Upper lobe of right lung (tissue), 1 donor: Measurements from ENCODE around the gene CYP39A1. TPM values are rescaled to one million over a fixed set of nuclear protein-coding genes. Genes with fewer than 3 reads are reported as not detected.
A peak's percentile ranks its signal among the peaks of the same experiment; 100 is the strongest.

Experiments
- ATAC-seq: fragments of 200-7000 bp; cut with Tn5 transposase; one replicate; pipeline ENCODE4 v1.9.1; 2020; ENCODE audit warnings: mild to moderate bottlenecking, moderate library complexity
- DNase-seq: peaks from one replicate; pipeline ENCODE4 v3.0.0-alpha.2; 2020
- H3K27ac ChIP-seq: fragments of 200-600 bp; one replicate; pipeline ENCODE4 v1.8.0; 2022
- H3K27me3 ChIP-seq: fragments of 200-600 bp; one replicate; pipeline ENCODE4 v1.8.0; 2022; ENCODE audit warnings: mild to moderate bottlenecking
- H3K36me3 ChIP-seq: fragments of 200-600 bp; one replicate; pipeline ENCODE4 v1.8.0; 2022
- H3K4me1 ChIP-seq: fragments of 200-600 bp; one replicate; pipeline ENCODE4 v1.8.0; 2022
- H3K4me3 ChIP-seq: fragments of 200-600 bp; one replicate; pipeline ENCODE4 v1.8.0; 2022; ENCODE audit warnings: mild to moderate bottlenecking
- H3K9me3 ChIP-seq: fragments of 200-600 bp; one replicate; pipeline ENCODE4 v1.8.0; 2022
- CTCF ChIP-seq: fragments of 200-600 bp; IDR thresholded peaks from one replicate; pipeline ENCODE4 v1.8.0; 2022; ENCODE audit warnings: antibody characterized with exemption
- intact Hi-C: fragments of 100-400 bp; cut with DNase I; formaldehyde crosslinking; loops from one replicate; pipeline ENCODE4 v1.11.0; 2022
- long read RNA-seq: library from polyadenylated mRNA; unstranded; transcript quantifications from one replicate; pipeline ENCODE4 v2.0.0, GENCODE V29; 2021
- total RNA-seq: library from RNA; stranded (reverse); fragmentation: NEBNext Ultra II Directional; extraction: Animal tissue kit (Norgen Biotek cat#: 25700); gene quantifications from one replicate; pipeline ENCODE4 v1.2.1, GENCODE V29; 2021
- donor health status: DM: no; HTN: yes; CAD: no; lungs with severe emphysema.

CYP39A1 gene
- 7.8 TPM for total RNA-seq
- long read RNA-seq, partial matches to known transcripts: 0 of 4 reads
- long read RNA-seq, other reads (novel, unspliced or antisense): 1 of 4 reads

GRCh38 chr6:46652603-46653438, at the start of gene CYP39A1, which contains the start of gene SLC25A27:
CYP39A1 (minus strand) TSS chr6:46652818; CDS start chr6:46652582, 236 bp downstream.
SLC25A27 (plus strand) TSS chr6:46652975; CDS start chr6:46653193, 218 bp downstream.
- intact Hi-C loops: no loop called here
- H3K4me3 ChIP-seq: peak within 1 kb of the TSS; percentile 92
- peak; percentile 100 for ATAC-seq

GRCh38 chr6:46699970-46700369, 47.4 kb upstream of the CYP39A1 start:
- no peaks in the 10 kb centered on the region for H3K36me3 ChIP-seq
- no peak overlapping the region for H3K4me3 ChIP-seq
- H3K27ac ChIP-seq: no peak overlapping the region
- TF ChIP-seq CTCF: no peak
- DNase-seq: no peak
- intact Hi-C loops: no loop called here
- no peaks in the 10 kb centered on the region for H3K4me1 ChIP-seq
- no peaks in the 10 kb centered on the region for H3K9me3 ChIP-seq
- ATAC-seq: no peak
- no peaks in the 10 kb centered on the region for H3K27me3 ChIP-seq

More at GRCh38 chr6:46652603-46653438, at the start of gene CYP39A1, which contains the start of gene SLC25A27:
- Histone ChIP-seq H3K27me3 (no peaks in the 10 kb centered on the region), H3K27ac (peak within 1 kb of the TSS; percentile 75), H3K9me3 (no peaks in the 10 kb centered on the region), H3K4me1 (peaks cover 12% of the 10 kb centered on the region), H3K36me3 (peaks cover 2% of the 10 kb centered on the region)
- no peak for TF ChIP-seq CTCF
- DNase-seq: peak; percentile 97

- ATAC-seq (no peak), DNase-seq (no peak)
- H3K36me3 ChIP-seq: no peaks in the 10 kb centered on the region
- H3K4me1 ChIP-seq: no peaks in the 10 kb centered on the region
- intact Hi-C loops: no loop called here
- no peaks in the 10 kb centered on the region for H3K27me3 ChIP-seq
- no peak overlapping the region for H3K27ac ChIP-seq
- no peaks in the 10 kb centered on the region for H3K9me3 ChIP-seq
- no peak for TF ChIP-seq CTCF
- no peak overlapping the region for H3K4me3 ChIP-seq
These were observed 38.4 kb upstream of the CYP39A1 start for GRCh38 chr6:46690911-46691451.

GRCh38 chr6:46690141-46690755, 37.6 kb upstream of the CYP39A1 start:
- Histone ChIP-seq H3K4me1 (no peaks in the 10 kb centered on the region), H3K9me3 (no peaks in the 10 kb centered on the region), H3K36me3 (no peaks in the 10 kb centered on the region), H3K4me3 (no peak overlapping the region), H3K27me3 (no peaks in the 10 kb centered on the region), H3K27ac (no peak overlapping the region)
- ATAC-seq (no peak), DNase-seq (no peak)
- intact Hi-C loops: no loop called here
- no peak for TF ChIP-seq CTCF

GRCh38 chr6:46689657-46690056, 37.0 kb upstream of the CYP39A1 start:
- no peaks in the 10 kb centered on the region for H3K36me3 ChIP-seq
- DNase-seq: no peak
- no peaks in the 10 kb centered on the region for H3K9me3 ChIP-seq
- no peaks in the 10 kb centered on the region for H3K4me1 ChIP-seq
- no peak for ATAC-seq
- no peaks in the 10 kb centered on the region for H3K27me3 ChIP-seq
- no peak for TF ChIP-seq CTCF
- intact Hi-C loops: no loop called here
- no peak overlapping the region for H3K4me3 ChIP-seq
- H3K27ac ChIP-seq: no peak overlapping the region
